Skeletal muscle satellite cell (primary cell): ENCODE data around the gene CPSF3.
"Not testable (repeated sequence)": the region's sequence is repeated elsewhere in the genome, so short reads cannot be mapped to it uniquely, and the experiment has no call there.

ENCODE experiments used
- H3K27me3 ChIP-seq: 2 replicates; pipeline ENCODE4 v1.7.0; 2013; ENCODE audit warnings: low read length; ENCODE audit not compliant: control insufficient read depth, insufficient read depth
- H3K36me3 ChIP-seq: 2 replicates; pipeline ENCODE4 v1.7.0; 2013; ENCODE audit warnings: mild to moderate bottlenecking, control low read depth, low read length; ENCODE audit not compliant: insufficient read depth
- H3K4me1 ChIP-seq: 2 replicates; pipeline ENCODE4 v1.7.0; 2013; ENCODE audit warnings: low read length; ENCODE audit not compliant: control insufficient read depth, insufficient read depth
- H3K4me2 ChIP-seq: 2 replicates; pipeline ENCODE4 v1.7.0; 2013; ENCODE audit warnings: mild to moderate bottlenecking, low read length
- H3K4me3 ChIP-seq: 2 replicates; pipeline ENCODE4 v1.7.0; 2013; ENCODE audit warnings: low read length
- H3K9ac ChIP-seq: 2 replicates; pipeline ENCODE4 v1.7.0; 2013; ENCODE audit warnings: mild to moderate bottlenecking, low read depth, low read length, moderate library complexity
- H3K9me3 ChIP-seq: replicated peaks from 2 replicates; pipeline ENCODE4 v1.7.0; 2013; ENCODE audit warnings: mild to moderate bottlenecking, control low read depth, low read length

CPSF3 gene

DNA sequence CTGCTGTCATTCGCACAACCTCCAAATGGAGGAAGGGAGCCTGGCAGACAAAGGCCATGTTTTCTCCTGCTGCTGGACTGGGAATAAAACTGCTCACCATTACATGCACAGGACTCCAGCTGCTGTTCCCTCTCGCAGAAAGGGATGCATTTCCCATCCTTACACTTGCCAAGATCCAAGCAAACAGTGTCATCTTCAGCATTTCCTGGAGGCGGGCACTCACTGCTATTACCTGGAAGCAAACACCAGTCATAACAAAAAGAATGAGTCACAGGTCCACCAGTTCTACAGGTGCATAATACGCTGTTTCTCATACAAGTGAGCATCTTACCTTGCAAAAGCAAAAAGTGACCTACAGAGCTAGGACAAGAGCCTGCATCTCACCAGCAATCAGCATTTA is 73.6 kb downstream of the CPSF3 start:
- Histone ChIP-seq H3K4me2 (no peak overlapping the region), H3K4me1 (peaks cover 12% of the 10 kb centered on the region), H3K4me3 (no peak overlapping the region), H3K27me3 (no peaks in the 10 kb centered on the region), H3K9me3 (no peaks in the 10 kb centered on the region), H3K9ac (no peak overlapping the region), H3K36me3 (peaks cover 58% of the 10 kb centered on the region)

DNA sequence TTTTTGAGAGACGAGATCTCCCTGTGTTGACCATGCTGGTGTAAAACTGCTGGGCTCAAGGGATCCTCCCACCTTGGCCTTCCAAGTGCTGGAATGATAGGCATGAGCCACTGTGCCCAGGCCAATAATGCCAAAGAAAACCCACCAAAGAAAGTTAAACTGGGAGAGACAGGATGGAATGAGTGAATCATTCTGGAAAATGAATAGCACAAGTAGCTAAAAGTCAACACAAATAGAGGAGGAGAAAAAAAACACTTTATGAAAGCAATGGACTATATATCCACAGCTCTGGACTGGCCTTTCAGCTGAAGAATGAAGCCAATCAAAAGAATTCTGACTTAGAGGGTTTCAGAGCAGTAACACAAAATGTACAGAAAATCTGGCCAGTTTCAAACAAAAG is 74.8 kb downstream of the CPSF3 start:
- Histone ChIP-seq H3K4me1 (peaks cover 12% of the 10 kb centered on the region), H3K9ac (no peak overlapping the region), H3K27me3 (no peaks in the 10 kb centered on the region), H3K4me3 (no peak overlapping the region), H3K9me3 (no peaks in the 10 kb centered on the region), H3K4me2 (no peak overlapping the region), H3K36me3 (peaks cover 50% of the 10 kb centered on the region)

DNA sequence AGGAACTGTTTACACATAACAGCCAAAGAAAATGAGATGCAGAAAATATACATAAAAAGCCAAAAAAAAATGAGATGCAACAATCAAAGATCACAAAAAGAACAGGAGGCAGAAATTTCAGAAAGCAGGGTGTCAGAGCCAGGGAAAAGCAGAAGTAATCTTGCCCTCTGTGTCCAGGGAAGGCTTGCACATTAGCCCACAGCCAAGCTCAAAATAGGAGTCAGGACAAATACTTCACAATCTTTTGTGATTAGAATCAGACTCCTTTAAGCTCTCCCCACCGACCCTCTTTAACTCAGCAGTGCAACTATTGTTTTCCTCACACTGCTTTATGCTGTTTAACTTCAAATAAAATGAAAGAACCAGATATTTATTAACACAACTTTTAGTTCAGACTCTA is 85.5 kb downstream of the CPSF3 start:
- no peaks in the 10 kb centered on the region for H3K9me3 ChIP-seq
- no peaks in the 10 kb centered on the region for H3K27me3 ChIP-seq
- H3K36me3 ChIP-seq: peaks cover 35% of the 10 kb centered on the region
- no peak overlapping the region for H3K4me2 ChIP-seq
- no peaks in the 10 kb centered on the region for H3K4me1 ChIP-seq
- no peak overlapping the region for H3K9ac ChIP-seq
- no peak overlapping the region for H3K4me3 ChIP-seq

- peaks cover 37% of the 10 kb centered on the region for H3K36me3 ChIP-seq
Measured at GRCh38 chr2:9513946-9514345, 90.5 kb downstream of the CPSF3 start.

GRCh38 chr2:9517118-9517782 is 93.8 kb downstream of the CPSF3 start:
- Histone ChIP-seq H3K9ac (no peak overlapping the region), H3K4me3 (no peak overlapping the region), H3K36me3 (peaks cover 41% of the 10 kb centered on the region), H3K27me3 (no peaks in the 10 kb centered on the region), H3K4me1 (peaks cover 6% of the 10 kb centered on the region), H3K9me3 (no peaks in the 10 kb centered on the region), H3K4me2 (no peak overlapping the region)

More at GRCh38 chr2:9513946-9514345, 90.5 kb downstream of the CPSF3 start:
- not testable (repeated sequence) for H3K9me3 ChIP-seq, H3K9ac ChIP-seq, H3K27me3 ChIP-seq, H3K4me3 ChIP-seq, H3K4me1 ChIP-seq, H3K4me2 ChIP-seq

- peaks cover 36% of the 10 kb centered on the region for H3K36me3 ChIP-seq
- H3K4me2 ChIP-seq: no peak overlapping the region
- H3K27me3 ChIP-seq: no peaks in the 10 kb centered on the region
- H3K4me1 ChIP-seq: peaks cover 6% of the 10 kb centered on the region
- no peaks in the 10 kb centered on the region for H3K9me3 ChIP-seq
- no peak overlapping the region for H3K9ac ChIP-seq
- no peak overlapping the region for H3K4me3 ChIP-seq
Measured at GRCh38 chr2:9518163-9518562, 94.7 kb downstream of the CPSF3 start.

GRCh38 chr2:9518780-9519179 is 95.3 kb downstream of the CPSF3 start:
- H3K4me1 ChIP-seq: peaks cover 6% of the 10 kb centered on the region
- no peak overlapping the region for H3K4me2 ChIP-seq
- H3K36me3 ChIP-seq: peaks cover 36% of the 10 kb centered on the region
- H3K27me3 ChIP-seq: no peaks in the 10 kb centered on the region
- no peak overlapping the region for H3K4me3 ChIP-seq
- no peak overlapping the region for H3K9ac ChIP-seq
- no peaks in the 10 kb centered on the region for H3K9me3 ChIP-seq

DNA sequence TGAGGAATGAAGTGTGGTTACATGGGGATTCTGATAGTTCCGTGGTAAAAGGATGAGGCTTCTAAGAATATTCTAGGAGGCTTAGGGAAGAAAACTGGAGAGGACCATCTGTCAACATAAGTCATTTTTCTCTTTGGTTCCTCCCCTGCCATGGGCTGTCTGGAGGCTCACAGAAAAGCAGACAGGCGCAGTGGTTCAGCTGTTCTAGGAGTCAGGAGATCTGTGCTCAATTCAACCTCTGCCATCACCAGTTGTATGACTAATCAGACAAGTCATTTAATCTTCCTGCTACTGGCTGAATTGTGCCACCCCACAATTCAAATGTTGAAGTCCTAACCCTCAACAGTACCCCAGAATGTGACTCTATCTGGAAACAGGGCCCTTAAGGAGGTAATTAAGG is 95.8 kb downstream of the CPSF3 start:
- H3K9me3 ChIP-seq: no peaks in the 10 kb centered on the region
- peaks cover 39% of the 10 kb centered on the region for H3K36me3 ChIP-seq
- no peak overlapping the region for H3K4me3 ChIP-seq
- H3K27me3 ChIP-seq: no peaks in the 10 kb centered on the region
- H3K4me2 ChIP-seq: no peak overlapping the region
- peaks cover 6% of the 10 kb centered on the region for H3K4me1 ChIP-seq
- H3K9ac ChIP-seq: no peak overlapping the region
